Loucy (cell line): ENCODE data around the gene TMEM135.
"Not testable (repeated sequence)": the region's sequence is repeated elsewhere in the genome, so short reads cannot be mapped to it uniquely, and the experiment has no call there.

Experiments
- CTCF ChIP-seq: fragments of 200-600 bp; sonication (generic); conservative IDR thresholded peaks from 2 replicates; pipeline ENCODE4 v1.5.1; 2014; ENCODE audit warnings: mild to moderate bottlenecking, antibody characterized with exemption, low read length
- EZH2phosphoT487 ChIP-seq: fragments of 200-600 bp; IDR thresholded peaks from 2 replicates; pipeline ENCODE4 v1.6.1; 2018; ENCODE audit warnings: antibody characterized with exemption, mild to moderate bottlenecking, moderate library complexity, borderline replicate concordance

GRCh38 chr11:87169076-87169475, 131.3 kb downstream of the TMEM135 start:
- not testable (repeated sequence) for TF ChIP-seq CTCF, EZH2phosphoT487
